ENCODE measurements around the gene MS4A6A. TPM values are rescaled to one million over a fixed set of nuclear protein-coding genes. Genes with fewer than 3 reads are reported as not detected.

Gene MS4A6A
- total RNA-seq, 3 donors from 2014 or later = 35.1 to 341 (median 68.9) TPM

DNA sequence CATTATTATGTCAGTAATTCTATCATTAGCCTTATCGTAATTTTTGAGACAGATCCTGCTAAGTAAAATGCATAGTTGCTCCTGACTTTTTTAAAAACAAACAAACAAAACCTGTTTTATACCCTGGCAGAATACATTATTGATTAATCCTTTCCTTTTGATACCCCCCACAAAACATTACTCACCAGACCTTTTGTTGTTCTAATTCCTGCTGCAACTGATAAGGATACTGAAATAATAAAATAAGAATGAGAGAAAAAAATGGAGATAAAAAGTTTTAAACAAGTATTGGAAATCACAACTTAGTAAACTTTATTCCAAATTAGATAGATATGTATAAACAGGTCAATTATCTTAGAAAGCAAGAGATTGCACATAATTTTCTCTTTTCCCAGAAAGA is 31.5 kb upstream of the MS4A6A start:
- Histone ChIP-seq H3K4me3 (no peak overlapping the region), H3K9me3 (no peaks in the 10 kb centered on the region), H3K27me3 (no peaks in the 10 kb centered on the region), H3K27ac (no peak overlapping the region), H3K4me1 (no peaks in the 10 kb centered on the region), H3K36me3 (no peaks in the 10 kb centered on the region)
- no peak for TF ChIP-seq POLR2AphosphoS5 (IDR thresholded peaks at IDR 0.05)
- no peak for TF ChIP-seq POLR2A (IDR thresholded peaks at IDR 0.05)
- TF ChIP-seq, protein P1, sequence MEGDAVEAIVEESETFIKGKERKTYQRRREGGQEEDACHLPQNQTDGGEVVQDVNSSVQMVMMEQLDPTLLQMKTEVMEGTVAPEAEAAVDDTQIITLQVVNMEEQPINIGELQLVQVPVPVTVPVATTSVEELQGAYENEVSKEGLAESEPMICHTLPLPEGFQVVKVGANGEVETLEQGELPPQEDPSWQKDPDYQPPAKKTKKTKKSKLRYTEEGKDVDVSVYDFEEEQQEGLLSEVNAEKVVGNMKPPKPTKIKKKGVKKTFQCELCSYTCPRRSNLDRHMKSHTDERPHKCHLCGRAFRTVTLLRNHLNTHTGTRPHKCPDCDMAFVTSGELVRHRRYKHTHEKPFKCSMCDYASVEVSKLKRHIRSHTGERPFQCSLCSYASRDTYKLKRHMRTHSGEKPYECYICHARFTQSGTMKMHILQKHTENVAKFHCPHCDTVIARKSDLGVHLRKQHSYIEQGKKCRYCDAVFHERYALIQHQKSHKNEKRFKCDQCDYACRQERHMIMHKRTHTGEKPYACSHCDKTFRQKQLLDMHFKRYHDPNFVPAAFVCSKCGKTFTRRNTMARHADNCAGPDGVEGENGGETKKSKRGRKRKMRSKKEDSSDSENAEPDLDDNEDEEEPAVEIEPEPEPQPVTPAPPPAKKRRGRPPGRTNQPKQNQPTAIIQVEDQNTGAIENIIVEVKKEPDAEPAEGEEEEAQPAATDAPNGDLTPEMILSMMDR (IDR thresholded peaks at IDR 0.05) = no peak
- intact Hi-C loops (cut with DNase I; ENCODE audit: low total_unique reads) = no loop called here
- DNase-seq (ENCODE audit: low spot score in 2 of 2) = no peak

DNA sequence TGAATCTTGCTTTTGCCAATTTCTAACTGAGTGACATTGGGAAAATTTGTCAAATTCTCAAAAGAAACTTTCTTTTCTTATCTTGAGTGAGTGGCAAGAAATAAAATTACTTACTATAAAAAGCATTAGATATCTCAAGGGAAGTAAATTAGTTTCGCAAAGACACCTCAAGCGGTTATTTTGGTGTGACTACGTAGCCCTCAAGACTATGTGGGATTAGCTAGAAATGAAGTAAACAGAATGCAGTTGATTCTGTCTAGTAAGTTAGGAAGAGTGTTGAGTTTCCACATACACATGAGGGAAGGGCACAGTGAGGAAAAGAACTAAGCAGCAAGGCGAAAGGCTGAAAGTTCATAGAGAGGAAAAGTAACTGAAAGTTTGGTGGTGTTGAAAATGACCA is 28.3 kb upstream of the MS4A6A start:
- Histone ChIP-seq H3K4me1 (no peaks in the 10 kb centered on the region), H3K27ac (no peak overlapping the region), H3K27me3 (no peaks in the 10 kb centered on the region), H3K4me3 (no peak overlapping the region), H3K36me3 (no peaks in the 10 kb centered on the region), H3K9me3 (no peaks in the 10 kb centered on the region)
- intact Hi-C loops (cut with DNase I; ENCODE audit: low total_unique reads) = no loop called here
- DNase-seq (ENCODE audit: low spot score in 2 of 2) = no peak
- TF ChIP-seq POLR2A (IDR thresholded peaks at IDR 0.05) (no peak), POLR2AphosphoS5 (IDR thresholded peaks at IDR 0.05) (no peak)
- TF ChIP-seq, protein P1 (IDR thresholded peaks at IDR 0.05) = no peak

GRCh38 chr11:60209977-60210376 is 27.1 kb upstream of the MS4A6A start:
- DNase-seq (ENCODE audit: low spot score in 2 of 2) = no peak
- Histone ChIP-seq H3K4me1 (no peaks in the 10 kb centered on the region), H3K36me3 (no peaks in the 10 kb centered on the region), H3K9me3 (no peaks in the 10 kb centered on the region), H3K27ac (no peak overlapping the region), H3K4me3 (no peak overlapping the region), H3K27me3 (no peaks in the 10 kb centered on the region)
- TF ChIP-seq, protein P1 (IDR thresholded peaks at IDR 0.05) = no peak
- no peak for TF ChIP-seq POLR2AphosphoS5 (IDR thresholded peaks at IDR 0.05)
- TF ChIP-seq POLR2A (IDR thresholded peaks at IDR 0.05) = no peak
- intact Hi-C loops (cut with DNase I; ENCODE audit: low total_unique reads) = no loop called here

DNA sequence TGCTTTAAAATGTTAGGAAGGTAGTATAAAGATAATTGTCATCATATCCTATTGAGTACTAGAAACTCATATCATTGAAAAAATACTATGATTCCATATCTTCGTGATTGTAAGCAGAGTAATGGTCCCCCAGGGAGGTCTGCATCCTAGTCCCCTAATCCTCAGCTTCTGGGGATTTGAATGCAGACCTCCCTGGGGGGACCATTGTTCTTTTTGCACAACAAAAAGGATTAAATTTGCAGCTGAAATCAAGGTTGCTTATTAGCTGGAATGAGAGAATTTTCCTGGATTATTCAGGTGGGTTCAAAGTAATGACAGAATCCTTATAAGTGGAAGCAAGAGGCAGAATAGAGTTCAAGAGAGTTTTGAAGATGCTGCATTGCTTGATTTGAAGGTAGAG is 26.1 kb upstream of the MS4A6A start:
- H3K4me1 ChIP-seq = no peaks in the 10 kb centered on the region
- H3K36me3 ChIP-seq = no peaks in the 10 kb centered on the region
- intact Hi-C loops (cut with DNase I; ENCODE audit: low total_unique reads) = no loop called here
- no peaks in the 10 kb centered on the region for H3K27me3 ChIP-seq
- no peaks in the 10 kb centered on the region for H3K9me3 ChIP-seq
- DNase-seq (ENCODE audit: low spot score in 2 of 2) = no peak
- H3K4me3 ChIP-seq = no peak overlapping the region
- H3K27ac ChIP-seq = no peak overlapping the region
- TF ChIP-seq POLR2A (IDR thresholded peaks at IDR 0.05) (no peak), POLR2AphosphoS5 (IDR thresholded peaks at IDR 0.05) (no peak)
- TF ChIP-seq, protein P1 (IDR thresholded peaks at IDR 0.05) = no peak

GRCh38 chr11:60208146-60208895 is 25.4 kb upstream of the MS4A6A start:
- no peak for DNase-seq (ENCODE audit: low spot score in 2 of 2)
- Histone ChIP-seq H3K4me1 (no peaks in the 10 kb centered on the region), H3K27ac (no peak overlapping the region), H3K36me3 (no peaks in the 10 kb centered on the region), H3K27me3 (no peaks in the 10 kb centered on the region), H3K9me3 (no peaks in the 10 kb centered on the region), H3K4me3 (no peak overlapping the region)
- TF ChIP-seq, protein P1 (IDR thresholded peaks at IDR 0.05) = no peak
- TF ChIP-seq POLR2A (IDR thresholded peaks at IDR 0.05) (no peak), POLR2AphosphoS5 (IDR thresholded peaks at IDR 0.05) (no peak)
- intact Hi-C loops (cut with DNase I; ENCODE audit: low total_unique reads) = no loop called here
